Spleen (tissue), 7 donors: ENCODE measurements around the gene MYH10.
"Not testable (repeated sequence)": the region's sequence is repeated elsewhere in the genome, so short reads cannot be mapped to it uniquely, and the experiment has no call there.

Experiments used
- POLR2A ChIP-seq, 3 donors: fragments of 450-650 bp; IDR thresholded peaks; one replicate each; pipeline ENCODE4 v1.5.1; 2017; ENCODE audit warnings: antibody characterized with exemption in 3 of 3, mild to moderate bottlenecking in 1 of 3
- POLR2AphosphoS5 ChIP-seq, 3 donors: sonication (generic); formaldehyde crosslinking; IDR thresholded peaks; one replicate each; pipeline ENCODE4 v1.5.1; 2017; ENCODE audit warnings: antibody characterized with exemption in 3 of 3
- TF ChIP-seq, protein P1 (sequence below), 11 experiments: fragments of 200-600 bp in 7 of 11; fragments of 450-650 bp in 4 of 11; sonication (generic) in 4 of 11; IDR thresholded peaks in 8 of 11; conservative IDR thresholded peaks in 3 of 11; 1 replicate in 7 of 11; 2 replicates in 4 of 11; pipeline versions ENCODE4 v1.4.0 to v1.8.0; 2016 to 2021; ENCODE audit warnings: antibody characterized with exemption in 11 of 11, inconsistent platforms in 4 of 11, mild to moderate bottlenecking in 1 of 11
- donor health status: DM: no; HTN: no; CAD: no; lungs with moderate emphysema.
- donor health status: DM: no; HTN: no; CAD: no.
- donor health status: DM: no; HTN: no; CAD: no.

GRCh38 chr17:8539976-8540375, 90.5 kb downstream of the MYH10 start:
- TF ChIP-seq, protein P1, sequence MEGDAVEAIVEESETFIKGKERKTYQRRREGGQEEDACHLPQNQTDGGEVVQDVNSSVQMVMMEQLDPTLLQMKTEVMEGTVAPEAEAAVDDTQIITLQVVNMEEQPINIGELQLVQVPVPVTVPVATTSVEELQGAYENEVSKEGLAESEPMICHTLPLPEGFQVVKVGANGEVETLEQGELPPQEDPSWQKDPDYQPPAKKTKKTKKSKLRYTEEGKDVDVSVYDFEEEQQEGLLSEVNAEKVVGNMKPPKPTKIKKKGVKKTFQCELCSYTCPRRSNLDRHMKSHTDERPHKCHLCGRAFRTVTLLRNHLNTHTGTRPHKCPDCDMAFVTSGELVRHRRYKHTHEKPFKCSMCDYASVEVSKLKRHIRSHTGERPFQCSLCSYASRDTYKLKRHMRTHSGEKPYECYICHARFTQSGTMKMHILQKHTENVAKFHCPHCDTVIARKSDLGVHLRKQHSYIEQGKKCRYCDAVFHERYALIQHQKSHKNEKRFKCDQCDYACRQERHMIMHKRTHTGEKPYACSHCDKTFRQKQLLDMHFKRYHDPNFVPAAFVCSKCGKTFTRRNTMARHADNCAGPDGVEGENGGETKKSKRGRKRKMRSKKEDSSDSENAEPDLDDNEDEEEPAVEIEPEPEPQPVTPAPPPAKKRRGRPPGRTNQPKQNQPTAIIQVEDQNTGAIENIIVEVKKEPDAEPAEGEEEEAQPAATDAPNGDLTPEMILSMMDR (IDR thresholded peaks at IDR 0.05 in 8 of 11, conservative IDR thresholded peaks at IDR 0.05 in 3 of 11) = not testable (repeated sequence)
- TF ChIP-seq POLR2AphosphoS5, POLR2A (IDR thresholded peaks at IDR 0.05): not testable (repeated sequence)
